Left renal pelvis (tissue), 4 donors: ENCODE data around the gene GPSM1. TPM values are rescaled to one million over a fixed set of nuclear protein-coding genes. Genes with fewer than 3 reads are reported as not detected.
"Not testable (repeated sequence)": the region's sequence is repeated elsewhere in the genome, so short reads cannot be mapped to it uniquely, and the experiment has no call there.

Source experiments
- DNase-seq, 4 donors: peaks; one replicate each; pipeline ENCODE4 v3.0.0-alpha.2; 2013; ENCODE audit warnings: low read depth in 4 of 4, low spot score in 3 of 4
- polyA plus RNA-seq, 4 donors: library from polyadenylated mRNA; unstranded; fragments of 120-200 nt; gene quantifications; one replicate each; pipeline ENCODE4 v1.2.1, GENCODE V29; 2013; ENCODE audit not compliant: insufficient read length in 4 of 4

Gene GPSM1
- polyA plus RNA-seq, 4 donors, result 24.3 to 46.1 (median 29.6) TPM

GRCh38 chr9:136341769-136342168 lies 14.4 kb downstream of the GPSM1 start:
- no peak for DNase-seq

- peak in 1 of 4 donors; percentile 60 for DNase-seq
Measured at GRCh38 chr9:136342181-136343120, 15.1 kb downstream of the GPSM1 start.

- no peak for DNase-seq
Measured at GRCh38 chr9:136343121-136343883, 16.0 kb downstream of the GPSM1 start.

GRCh38 chr9:136343884-136344269 lies 16.5 kb downstream of the GPSM1 start:
- DNase-seq, result no peak

DNA sequence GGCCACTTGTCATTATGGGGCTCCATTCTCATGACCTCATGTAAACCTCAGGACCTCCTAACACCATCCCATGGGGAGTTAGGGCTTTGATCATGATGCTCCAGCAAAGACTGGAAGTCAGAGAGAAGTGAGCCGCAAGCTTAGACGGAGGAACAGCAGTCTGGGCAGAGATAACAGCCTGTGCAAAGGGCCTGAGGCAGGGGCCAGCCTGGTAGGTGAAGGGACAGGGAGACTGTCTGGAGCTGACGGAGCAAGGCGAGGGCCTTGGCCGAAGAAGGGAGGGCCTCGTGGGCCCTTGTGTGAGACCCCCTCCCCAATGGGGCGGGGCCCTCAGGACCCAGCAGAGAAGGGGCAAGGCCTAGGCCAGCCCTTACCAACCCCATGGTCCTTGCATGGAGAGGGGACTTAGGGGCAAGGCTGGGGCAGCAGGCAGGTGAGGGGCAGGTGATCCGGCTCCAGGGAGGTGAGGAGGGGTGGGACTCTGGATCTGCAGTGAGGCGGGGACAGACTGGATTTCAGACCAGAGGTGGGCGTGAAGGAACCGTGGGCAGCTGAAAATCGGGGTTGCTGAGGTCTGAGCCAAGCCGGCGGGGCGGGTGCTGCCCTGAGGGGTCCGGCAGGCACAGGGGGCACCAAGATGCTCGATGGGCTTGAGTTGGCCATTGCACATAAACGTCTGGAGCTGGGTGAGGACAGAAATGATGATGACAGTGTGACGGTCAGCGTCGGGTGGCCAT lies 17.4 kb downstream of the GPSM1 start:
- no peak for DNase-seq

- DNase-seq, result no peak
Measured at GRCh38 chr9:136345281-136346156, 18.2 kb downstream of the GPSM1 start.

- DNase-seq, result no peak
Measured at GRCh38 chr9:136346157-136346481, 18.8 kb downstream of the GPSM1 start.

DNA sequence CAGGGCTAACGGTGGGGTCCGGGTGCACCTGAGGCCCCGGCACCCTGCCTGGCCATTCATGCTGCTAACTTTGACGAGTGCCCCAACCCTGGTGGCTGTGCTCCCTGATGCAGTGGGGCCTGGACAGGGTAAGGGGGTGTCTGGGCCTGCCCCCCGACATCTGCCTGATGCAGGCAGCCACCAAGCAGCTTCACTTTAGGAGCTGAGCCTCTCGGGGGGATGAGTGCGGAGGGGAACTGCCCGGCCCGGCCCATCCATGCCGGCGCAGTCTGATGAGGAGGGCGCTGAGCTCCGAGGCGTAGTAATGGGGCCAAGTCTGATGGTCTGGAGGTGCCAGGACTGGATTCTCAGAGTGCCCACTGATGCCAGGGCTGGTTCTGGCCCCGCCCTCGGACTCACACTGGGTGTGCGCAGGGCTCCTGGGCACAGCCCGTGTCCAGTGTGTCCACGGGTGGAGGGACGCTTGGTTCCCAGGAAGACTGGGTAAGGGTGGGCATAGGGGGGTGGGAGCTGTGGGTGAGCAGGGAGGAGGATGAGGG lies 19.7 kb downstream of the GPSM1 start:
- DNase-seq, result no peak

GRCh38 chr9:136347472-136348256 lies 20.3 kb downstream of the GPSM1 start:
- DNase-seq, result no peak

DNA sequence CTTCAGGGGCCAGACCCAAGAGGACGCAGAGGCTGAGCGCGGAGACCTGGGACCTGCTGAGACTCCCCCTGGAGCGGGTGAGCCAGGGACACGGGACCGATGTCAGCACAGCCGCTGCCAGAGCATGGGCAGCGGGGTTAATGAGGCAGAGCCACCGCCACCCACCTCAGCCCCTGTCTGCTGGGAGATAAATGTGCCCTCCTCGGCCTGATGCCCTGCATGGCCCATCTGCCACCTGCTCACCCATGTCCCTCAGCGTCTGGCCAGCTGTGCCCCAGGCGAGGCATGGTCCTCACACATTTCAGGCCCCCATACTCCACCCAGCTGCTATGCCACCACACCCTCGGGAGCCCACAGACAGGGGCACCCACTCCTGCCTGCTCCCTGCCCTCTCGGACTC lies 21.4 kb downstream of the GPSM1 start:
- DNase-seq, result no peak

- DNase-seq, result no peak
Measured at GRCh38 chr9:136349546-136349945, 22.2 kb downstream of the GPSM1 start.

GRCh38 chr9:136351252-136351800 lies 24.0 kb downstream of the GPSM1 start:
- DNase-seq, result no peak

DNA sequence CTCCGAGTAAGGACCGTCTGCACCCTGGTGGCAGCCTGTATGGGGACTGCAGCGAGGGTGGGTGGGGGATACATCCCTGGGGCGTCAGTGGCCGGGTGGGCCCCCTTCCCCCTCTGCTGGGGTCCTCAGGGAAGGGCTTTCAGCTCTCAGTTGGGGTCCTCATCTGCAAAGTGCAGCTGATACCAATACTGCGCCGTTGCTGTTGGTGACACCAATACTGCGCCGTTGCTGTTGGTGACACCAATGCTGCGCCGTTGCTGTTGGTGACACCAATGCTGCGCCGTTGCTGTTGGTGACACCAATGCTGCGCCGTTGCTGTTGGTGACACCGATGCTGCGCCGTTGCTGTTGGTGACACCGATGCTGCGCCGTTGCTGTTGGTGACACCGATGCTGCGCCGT lies 24.5 kb downstream of the GPSM1 start:
- DNase-seq, result not testable (repeated sequence)

GRCh38 chr9:136352682-136353081 lies 25.3 kb downstream of the GPSM1 start:
- DNase-seq, result no peak

- DNase-seq, result no peak
Measured at GRCh38 chr9:136353088-136353487, 25.7 kb downstream of the GPSM1 start.

DNA sequence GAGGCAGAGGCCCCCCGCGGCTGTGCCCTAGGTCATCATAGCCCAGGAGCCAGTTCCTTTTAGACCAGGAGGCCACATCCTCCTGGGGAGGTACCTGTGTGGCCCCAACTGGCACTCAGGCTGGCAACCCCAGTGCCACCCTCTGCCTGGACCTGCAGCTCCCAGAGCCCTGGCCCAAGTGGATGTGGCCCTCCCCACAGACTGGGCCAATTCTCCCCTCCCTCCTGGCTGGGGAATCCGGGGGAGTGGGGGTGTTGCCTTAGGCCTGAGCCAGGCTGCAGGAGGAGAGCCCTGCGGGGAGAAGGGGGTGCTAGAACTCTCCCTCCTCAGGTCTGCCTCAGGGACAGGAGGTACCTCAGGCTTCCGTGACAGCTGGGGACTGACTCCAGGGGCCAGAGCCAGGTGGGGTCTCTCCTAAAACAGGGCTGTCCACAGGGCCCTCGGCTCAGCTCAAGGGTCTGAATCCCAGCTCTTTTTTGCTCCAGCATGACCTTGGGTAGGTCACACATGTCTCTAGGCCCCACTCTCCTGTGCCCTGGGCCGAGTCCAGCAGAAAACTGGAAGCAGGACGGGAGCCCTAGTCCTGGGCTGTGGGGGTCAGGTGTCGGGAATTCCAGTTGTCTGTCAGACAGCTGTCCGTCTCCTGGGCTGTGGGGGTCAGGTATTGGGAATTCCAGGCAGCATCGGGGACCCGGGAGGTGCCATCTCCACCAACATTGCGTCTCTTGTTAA lies 26.6 kb downstream of the GPSM1 start:
- no peak for DNase-seq

- DNase-seq, result no peak
Measured at GRCh38 chr9:136354592-136355085, 27.3 kb downstream of the GPSM1 start.
